GM12874 (cell line): ENCODE measurements around the gene LRMDA.

Experiments used
- CTCF ChIP-seq: IDR thresholded peaks from 2 replicates; pipeline ENCODE4 v1.5.1; 2011; ENCODE audit warnings: low read depth, mild to moderate bottlenecking, control low read depth, low read length, moderate library complexity; ENCODE audit not compliant: insufficient read depth

LRMDA gene

GRCh38 chr10:75938380-75939122, 507.1 kb downstream of the LRMDA start:
- TF ChIP-seq CTCF = no peak

GRCh38 chr10:75939541-75939940, 508.1 kb downstream of the LRMDA start:
- TF ChIP-seq CTCF = no peak

- no peak for TF ChIP-seq CTCF
Measured at GRCh38 chr10:75940742-75941141, 509.3 kb downstream of the LRMDA start.

GRCh38 chr10:75941223-75941801, 509.9 kb downstream of the LRMDA start:
- no peak for TF ChIP-seq CTCF

GRCh38 chr10:75944061-75944460, 512.6 kb downstream of the LRMDA start:
- no peak for TF ChIP-seq CTCF

- no peak for TF ChIP-seq CTCF
Measured at GRCh38 chr10:75948583-75948982, 517.2 kb downstream of the LRMDA start.

GRCh38 chr10:75950307-75950706, 518.9 kb downstream of the LRMDA start:
- no peak for TF ChIP-seq CTCF
